IMR-90 (cell line): ENCODE data around the gene COL25A1. TPM values are rescaled to one million over a fixed set of nuclear protein-coding genes. Genes with fewer than 3 reads are reported as not detected.

Experiments used
- ATAC-seq: fragments of 200-7000 bp; cut with Tn5 transposase; 2 replicates; pipeline ENCODE4 v1.9.1; 2020; ENCODE audit warnings: low read depth, mild to moderate bottlenecking, moderate library complexity
- BruUV-seq: library from RNA; stranded (reverse); fragments of 400-500 nt; replicated peaks from 2 replicates; lab custom pipeline; 2021; lab: Mats Ljungman, UMichigan
- CTCF ChIA-PET: fragments of 300-600 bp; formaldehyde crosslinking; extraction: SDS; loops from one replicate; lab custom pipeline; 2021; ENCODE audit warnings: antibody characterized with exemption; lab: Yijun Ruan, JAX
- POLR2A ChIA-PET: fragments of 300-600 bp; sonication (Branson Sonifier 250); formaldehyde crosslinking; loops from one replicate; lab custom pipeline; 2022; ENCODE audit warnings: antibody characterized with exemption; ENCODE audit not compliant: unreplicated experiment; lab: Charles Lee
- DNase-seq: peaks from one replicate; pipeline ENCODE4 v3.0.0; 2013
- H2AFZ ChIP-seq: replicated peaks from 2 replicates; pipeline ENCODE3; 2013; ENCODE audit warnings: low read length, mild to moderate bottlenecking; ENCODE audit not compliant: poor library complexity
- H2AK5ac ChIP-seq: 2 replicates; pipeline ENCODE4 v1.6.1; 2013; ENCODE audit warnings: low read depth, low read length, inconsistent platforms
- H2AK9ac ChIP-seq: replicated peaks from 2 replicates; pipeline ENCODE3; 2013; ENCODE audit warnings: mild to moderate bottlenecking, low read depth, low read length, moderate library complexity; ENCODE audit not compliant: poor library complexity
- H2BK120ac ChIP-seq: 2 replicates; pipeline ENCODE4 v1.6.1; 2013; ENCODE audit warnings: low read depth, low read length, inconsistent platforms
- H2BK15ac ChIP-seq: 3 replicates; pipeline ENCODE4 v1.6.1; 2013; ENCODE audit warnings: low read depth, low read length, inconsistent platforms
- H2BK20ac ChIP-seq: 2 replicates; pipeline ENCODE4 v1.6.1; 2013; ENCODE audit warnings: low read depth, mild to moderate bottlenecking, inconsistent platforms, low read length, moderate library complexity
- H2BK5ac ChIP-seq: 2 replicates; pipeline ENCODE4 v1.6.1; 2013; ENCODE audit warnings: mild to moderate bottlenecking, low read depth, low read length, inconsistent platforms; ENCODE audit not compliant: poor library complexity, severe bottlenecking
- H3K14ac ChIP-seq: replicated peaks from 2 replicates; pipeline ENCODE4 v1.6.1; 2013; ENCODE audit warnings: low read depth, low read length, inconsistent platforms
- H3K18ac ChIP-seq: 2 replicates; pipeline ENCODE4 v1.6.1; 2013; ENCODE audit warnings: low read depth, low read length, control low read depth
- H3K23ac ChIP-seq: 2 replicates; pipeline ENCODE4 v1.6.1; 2013; ENCODE audit warnings: low read depth, low read length, inconsistent platforms
- H3K27ac ChIP-seq: 2 replicates; pipeline ENCODE4 v1.5.1; 2013; ENCODE audit warnings: mild to moderate bottlenecking, control low read depth, low read length; ENCODE audit not compliant: insufficient read depth
- H3K27me3 ChIP-seq: 2 replicates; pipeline ENCODE4 v1.6.1; 2013; ENCODE audit warnings: low read length; ENCODE audit not compliant: control insufficient read depth, insufficient read depth
- H3K36me3 ChIP-seq: 2 replicates; pipeline ENCODE4 v1.6.1; 2013; ENCODE audit warnings: low read length, mixed read lengths; ENCODE audit not compliant: control insufficient read depth, insufficient read depth
- H3K4ac ChIP-seq: 2 replicates; pipeline ENCODE4 v1.6.1; 2013; ENCODE audit warnings: low read depth, low read length, inconsistent platforms
- H3K4me1 ChIP-seq: 2 replicates; pipeline ENCODE4 v1.6.1; 2013; ENCODE audit warnings: low read length, mixed read lengths; ENCODE audit not compliant: control insufficient read depth, insufficient read depth
- H3K4me2 ChIP-seq: 2 replicates; pipeline ENCODE4 v1.6.1; 2013; ENCODE audit warnings: low read depth, mild to moderate bottlenecking, control low read depth, low read length, moderate library complexity
- H3K4me3 ChIP-seq: 2 replicates; pipeline ENCODE4 v1.5.1; 2013; ENCODE audit warnings: low read depth, mild to moderate bottlenecking, control low read depth, low read length, moderate library complexity; ENCODE audit not compliant: insufficient read depth
- H3K56ac ChIP-seq: 2 replicates; pipeline ENCODE4 v1.6.1; 2013; ENCODE audit warnings: low read length, inconsistent platforms; ENCODE audit not compliant: insufficient read depth; ENCODE audit errors: extremely low read depth
- H3K79me1 ChIP-seq, 2 experiments: 2 replicates each; pipeline ENCODE4 v1.6.1; 2013; ENCODE audit warnings: low read length in 2 of 2, inconsistent platforms in 1 of 2, low read depth in 1 of 2
- H3K9ac ChIP-seq: 2 replicates; pipeline ENCODE4 v1.6.1; 2013; ENCODE audit warnings: low read depth, low read length, control low read depth
- H3K9me1 ChIP-seq: 2 replicates; pipeline ENCODE4 v1.6.1; 2013; ENCODE audit warnings: low read length, inconsistent platforms; ENCODE audit not compliant: insufficient read depth
- H3K9me3 ChIP-seq: 2 replicates; pipeline ENCODE4 v1.6.1; 2013; ENCODE audit warnings: low read length; ENCODE audit not compliant: control insufficient read depth, insufficient read depth
- H4K20me1 ChIP-seq: 2 replicates; pipeline ENCODE4 v1.6.1; 2013; ENCODE audit warnings: low read length, inconsistent platforms; ENCODE audit not compliant: insufficient read depth
- H4K5ac ChIP-seq: 2 replicates; pipeline ENCODE4 v1.6.1; 2013; ENCODE audit warnings: mild to moderate bottlenecking, low read depth, low read length, control low read depth
- H4K8ac ChIP-seq, 2 experiments: 2 replicates each; pipeline ENCODE4 v1.6.1; 2013; ENCODE audit warnings: low read depth in 2 of 2, low read length in 2 of 2, control low read depth in 1 of 2, inconsistent platforms in 1 of 2
- H4K91ac ChIP-seq: 2 replicates; pipeline ENCODE4 v1.6.1; 2013; ENCODE audit warnings: low read depth, low read length, inconsistent platforms; ENCODE audit not compliant: insufficient read depth
- CEBPB ChIP-seq: IDR thresholded peaks from 2 replicates; pipeline ENCODE4 v1.6.1; 2012; ENCODE audit warnings: low read depth, low read length, improper control_type of control experiment
- CTCF ChIP-seq: conservative IDR thresholded peaks from 2 replicates; pipeline ENCODE4 v1.5.1; 2012; ENCODE audit warnings: mild to moderate bottlenecking, low read depth, low read length, improper control_type of control experiment
- ELK1 ChIP-seq: fragments of 150-350 bp; IDR thresholded peaks from 2 replicates; pipeline ENCODE4 v1.6.1; 2016; ENCODE audit warnings: low read depth, mild to moderate bottlenecking, low read length, moderate library complexity, borderline replicate concordance
- MAFK ChIP-seq: IDR thresholded peaks from 2 replicates; pipeline ENCODE4 v1.6.1; 2012; ENCODE audit warnings: low read depth, low read length, improper control_type of control experiment
- MXI1 ChIP-seq: IDR thresholded peaks from 2 replicates; pipeline ENCODE4 v1.6.1; 2012; ENCODE audit warnings: low read depth, mild to moderate bottlenecking, low read length, moderate library complexity, borderline replicate concordance
- NFE2L2 ChIP-seq: fragments of 150-350 bp; IDR thresholded peaks from 2 replicates; pipeline ENCODE4 v1.6.1; 2016; ENCODE audit warnings: low read depth, mild to moderate bottlenecking, low read length
- POLR2A ChIP-seq: IDR thresholded peaks from 2 replicates; pipeline ENCODE4 v1.6.1; 2012; ENCODE audit warnings: mild to moderate bottlenecking, low read depth, low read length
- SMC3 ChIP-seq: fragments of 150-350 bp; IDR thresholded peaks from 2 replicates; pipeline ENCODE4 v1.6.1; 2016; ENCODE audit warnings: low read depth, mild to moderate bottlenecking, antibody characterized with exemption, low read length, moderate library complexity
- WGBS, 2 experiments: methylation state at CpG; one replicate each; pipeline versions ENCODE4 v1.1.5 to v1.1.7; 2013; ENCODE audit warnings: missing lambda C conversion rate in 2 of 2; ENCODE audit not compliant: insufficient read length in 1 of 2; ENCODE audit errors: extremely low coverage in 2 of 2; 5-methylcytosine and 5-hydroxymethylcytosine counted together
- dilution Hi-C: fragments of 300-500 bp; cut with HindIII; formaldehyde crosslinking; loops from one replicate; pipeline ENCODE4 v1.14.3; 2018; ENCODE audit warnings: low sequenced_read_pairs; ENCODE audit not compliant: unreplicated experiment
- in situ Hi-C: fragments of 300-500 bp; cut with MboI; formaldehyde crosslinking; loops from 3 replicates; pipeline ENCODE4 v1.14.3; 2019; ENCODE audit warnings: low sequenced_read_pairs, inconsistent platforms, mixed read lengths
- intact Hi-C: fragments of 100-400 bp; cut with micrococcal nuclease; formaldehyde crosslinking; loops from 2 replicates; pipeline ENCODE4 v1.10.0; 2022
- polyA plus RNA-seq, 3 experiments: library from polyadenylated mRNA; depleted of rRNA; stranded (reverse); fragments of >200 nt; gene quantifications; 2 replicates each; pipeline ENCODE4 v1.2.3, GENCODE V29; 2012; ENCODE audit warnings: low replicate concordance in 1 of 3
- total RNA-seq: library from RNA; depleted of rRNA; stranded (reverse); fragments of >200 nt; gene quantifications from 2 replicates; pipeline ENCODE4 v1.2.3, GENCODE V29; 2012

COL25A1 gene
- total and polyA plus RNA-seq, 2 of the 4 experiments (the other 2 are of a cell fraction), result under 0.01 to 0.05 TPM

DNA sequence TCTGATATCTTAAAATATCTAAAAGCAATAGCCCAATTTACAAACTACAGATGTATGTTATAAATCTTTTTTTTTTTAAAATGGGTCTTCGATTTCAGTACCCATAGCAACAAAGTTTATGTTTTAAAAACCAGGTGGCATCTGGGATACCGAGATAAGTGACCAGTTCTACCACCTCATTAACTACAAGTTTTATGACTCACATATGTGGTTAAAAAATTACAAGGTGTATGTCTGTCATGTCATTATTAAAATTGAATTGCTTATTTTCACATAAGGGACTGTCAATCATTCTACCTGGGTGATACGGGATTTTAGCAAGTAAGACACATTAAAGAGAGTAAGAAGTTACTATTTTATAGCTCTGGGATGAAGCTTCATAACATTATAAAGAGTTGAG lies 347.6 kb downstream of the COL25A1 start:
- CTCF ChIA-PET, result no interaction called here
- Histone ChIP-seq H3K9me3 (no peaks in the 10 kb centered on the region), H3K9ac (no peak overlapping the region), H3K79me1 (no peaks in the 10 kb centered on the region), H3K27ac (no peak overlapping the region), H2BK15ac (no peak overlapping the region), H2AFZ (no peak overlapping the region), H3K9me1 (no peaks in the 10 kb centered on the region), H3K4me3 (no peak overlapping the region), H3K4ac (no peak overlapping the region), H3K4me1 (no peaks in the 10 kb centered on the region), H2BK5ac (no peak overlapping the region), H4K91ac (no peak overlapping the region), H3K27me3 (no peaks in the 10 kb centered on the region), H3K56ac (no peak overlapping the region), H2BK120ac (no peak overlapping the region), H2BK20ac (no peak overlapping the region), H2AK9ac (no peak overlapping the region), H2AK5ac (no peak overlapping the region), H3K18ac (no peak overlapping the region), H3K14ac (no peak overlapping the region), H3K4me2 (no peak overlapping the region), H3K23ac (no peak overlapping the region), H4K20me1 (no peaks in the 10 kb centered on the region), H4K8ac (no peak overlapping the region), H4K5ac (no peak overlapping the region), H3K36me3 (no peaks in the 10 kb centered on the region)
- POLR2A ChIA-PET, result no interaction called here
- in situ Hi-C loops, result no loop called here
- TF ChIP-seq NFE2L2 (no peak), CEBPB (no peak), POLR2A (no peak), MXI1 (no peak), CTCF (no peak), SMC3 (no peak), ELK1 (no peak), MAFK (no peak)
- DNase-seq, result no peak
- dilution Hi-C loops, result no loop called here
- ATAC-seq, result no peak
- WGBS, 2 experiments, result no CpG with 5 or more reads among the region's 3 CpGs
- no TSS peak for BruUV-seq
- intact Hi-C loops, result no loop called here
